GM18520 (cell line): Measurements from ENCODE around the gene SNRNP25.

ENCODE experiments used
- ATAC-seq: cut with Tn5 transposase; IDR thresholded peaks from one replicate; pipeline ENCODE4 v1.9.1; 2021; ENCODE audit not compliant: unreplicated experiment

Gene SNRNP25

GRCh38 chr16:62968-63391, 9.4 kb downstream of the SNRNP25 start:
- ATAC-seq: no peak

DNA sequence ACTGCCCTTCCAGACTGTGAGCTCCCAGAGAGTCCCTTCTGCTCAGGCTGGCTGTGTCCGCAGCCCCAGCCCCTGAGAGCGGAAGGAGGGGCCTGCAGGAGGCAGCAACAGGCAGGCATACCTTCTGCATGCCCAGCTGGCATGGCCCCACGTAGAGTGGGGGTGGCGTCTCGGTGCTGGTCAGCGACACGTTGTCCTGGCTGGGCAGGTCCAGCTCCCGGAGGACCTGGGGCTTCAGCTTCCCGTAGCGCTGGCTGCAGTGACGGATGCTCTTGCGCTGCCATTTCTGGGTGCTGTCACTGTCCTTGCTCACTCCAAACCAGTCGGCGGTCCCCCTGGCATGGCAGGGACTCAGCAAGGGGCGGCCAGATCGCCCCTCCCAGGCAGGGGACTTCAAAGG, 9.8 kb downstream of the SNRNP25 start:
- ATAC-seq: no peak

DNA sequence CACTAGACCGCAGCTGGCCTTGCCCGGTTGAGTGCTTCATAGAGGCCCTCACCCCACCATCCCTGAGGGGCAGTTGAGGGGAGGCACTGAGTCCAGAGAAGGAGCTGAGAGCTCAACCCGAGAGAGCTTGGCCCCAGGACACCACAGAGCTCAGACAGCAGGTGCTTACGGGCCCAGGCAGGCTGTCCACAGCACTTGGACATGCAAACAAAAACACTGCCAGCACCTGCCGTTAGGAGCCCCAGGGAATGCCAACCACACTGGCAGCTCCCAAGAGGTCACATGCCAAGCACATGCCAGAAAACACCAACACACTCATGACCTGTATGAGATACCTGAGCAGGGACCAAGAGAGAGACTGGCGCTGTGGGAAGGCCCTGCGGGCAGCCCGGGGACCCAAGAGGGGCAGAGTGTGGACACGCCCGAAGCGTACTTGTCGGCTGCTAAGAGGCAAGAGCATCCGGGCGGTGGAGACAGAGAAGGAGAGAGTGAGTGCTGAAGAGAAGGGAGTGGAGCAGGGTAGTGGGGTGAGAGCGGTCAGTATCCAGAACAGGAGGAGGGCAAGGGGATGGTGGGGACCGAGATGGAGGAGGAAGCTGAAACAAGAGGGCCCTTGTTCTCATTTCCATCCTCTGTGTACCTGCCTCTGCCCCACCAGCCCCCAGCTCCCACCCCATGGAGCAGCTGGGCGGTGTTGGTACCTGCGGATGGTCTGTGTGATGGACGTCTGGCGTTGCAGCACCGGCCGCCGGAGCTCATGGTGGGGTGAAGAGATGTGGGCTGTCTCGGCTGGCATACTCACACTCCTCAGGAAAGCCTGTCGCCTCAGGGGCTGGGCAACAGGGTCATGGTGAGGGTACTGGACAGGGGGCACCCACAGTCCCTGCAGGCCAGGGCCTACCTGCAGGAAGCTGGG, 10.6 kb downstream of the SNRNP25 start:
- ATAC-seq: no peak

- ATAC-seq: no peak
Observed at GRCh38 chr16:64914-65255, 11.3 kb downstream of the SNRNP25 start.

GRCh38 chr16:65745-66144, 12.1 kb downstream of the SNRNP25 start:
- no peak for ATAC-seq

GRCh38 chr16:66309-67182, 12.9 kb downstream of the SNRNP25 start:
- no peak for ATAC-seq

DNA sequence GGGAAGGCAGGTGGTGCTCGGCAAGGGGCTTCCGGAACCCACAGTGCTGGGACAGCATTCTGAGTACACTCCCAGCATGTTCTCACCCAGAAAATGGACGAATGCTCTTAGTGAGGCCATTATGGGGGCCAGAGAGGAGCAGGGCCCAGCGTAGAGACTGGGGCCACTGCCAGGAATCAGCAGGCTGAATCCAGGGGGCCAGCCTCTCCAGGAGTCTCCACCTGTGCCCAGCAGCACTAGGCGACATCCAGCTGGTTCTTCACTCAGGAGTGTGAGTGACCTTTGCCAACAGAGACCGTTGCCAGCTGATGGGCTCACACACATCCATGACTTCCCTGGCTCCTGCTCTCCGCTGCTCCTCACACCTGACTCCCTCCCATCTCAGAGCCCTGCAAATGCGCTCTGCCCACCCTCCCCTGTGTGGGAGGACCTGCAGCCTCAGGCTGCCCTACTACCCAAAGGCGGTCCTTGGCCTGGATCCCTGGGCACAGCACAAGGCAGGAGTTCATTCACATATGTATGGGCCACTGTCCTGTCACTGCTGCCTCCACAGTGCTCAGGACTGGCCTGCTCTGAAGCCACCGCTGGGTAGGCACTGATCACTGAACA, 13.7 kb downstream of the SNRNP25 start:
- ATAC-seq: no peak

DNA sequence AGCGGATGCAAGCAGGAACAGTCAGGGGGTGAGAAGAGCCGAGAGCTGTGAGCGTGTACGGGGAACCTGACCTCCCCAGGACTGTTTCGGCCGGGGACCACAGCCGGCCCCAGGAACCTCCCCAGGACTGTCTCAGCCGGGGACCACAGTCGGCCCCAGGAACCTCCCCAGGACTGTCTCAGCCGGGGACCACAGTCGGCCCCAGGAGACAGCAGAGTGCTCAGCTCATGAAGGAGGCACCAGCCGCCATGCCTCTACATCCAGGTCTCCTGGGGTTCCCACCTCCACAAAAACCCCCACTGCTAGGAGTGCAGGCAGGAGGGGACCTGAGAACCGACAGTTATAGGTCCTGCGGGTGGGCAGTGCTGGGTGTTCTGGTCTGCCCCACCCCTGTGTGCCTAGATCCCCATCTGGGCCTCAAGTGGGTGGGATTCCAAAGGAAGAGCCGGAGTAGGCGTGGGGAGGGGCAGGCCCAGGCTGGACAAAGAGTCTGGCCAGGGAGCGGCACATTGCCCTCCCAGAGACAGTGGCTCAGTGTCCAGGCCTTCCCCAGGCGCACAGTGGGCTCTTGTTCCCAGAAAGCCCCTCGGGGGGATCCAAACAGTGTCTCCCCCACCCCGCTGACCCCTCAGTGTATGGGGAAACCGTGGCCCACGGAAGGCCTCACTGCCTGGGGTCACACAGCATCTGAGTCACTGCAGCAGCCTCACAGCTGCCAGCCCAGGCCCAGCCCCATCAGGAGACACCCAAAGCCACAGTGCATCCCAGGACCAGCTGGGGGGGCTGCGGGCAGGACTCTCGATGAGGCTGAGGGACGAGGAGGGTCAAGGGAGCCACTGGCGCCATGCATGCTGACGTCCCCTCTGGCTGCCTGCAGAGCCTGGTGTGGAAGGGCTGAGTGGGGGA, 14.5 kb downstream of the SNRNP25 start:
- ATAC-seq: no peak

GRCh38 chr16:69181-69580, 15.6 kb downstream of the SNRNP25 start:
- no peak for ATAC-seq

DNA sequence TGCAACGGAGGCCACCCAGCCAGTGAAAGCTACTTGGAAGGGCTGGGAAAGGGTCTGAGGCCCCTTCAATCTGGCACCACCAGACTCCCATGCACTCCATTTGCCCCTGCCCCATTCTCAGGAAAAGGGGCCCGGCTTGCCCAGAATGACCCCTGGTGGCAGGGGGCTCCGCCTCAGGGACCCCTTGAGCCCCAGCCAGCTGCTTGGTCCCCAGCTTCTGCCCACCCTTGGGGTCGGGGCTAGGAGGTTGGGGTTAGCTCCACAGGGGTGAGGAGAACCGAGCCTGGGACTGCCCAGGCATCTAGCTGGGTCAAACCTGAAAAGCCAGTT, 17.5 kb downstream of the SNRNP25 start:
- no peak for ATAC-seq

GRCh38 chr16:71540-72401, 18.1 kb downstream of the SNRNP25 start:
- no peak for ATAC-seq

- ATAC-seq: no peak
Observed at GRCh38 chr16:72561-73548, 19.2 kb downstream of the SNRNP25 start, which contains the start of gene RHBDF1. Gene RHBDF1 (minus strand): TSS chr16:72631. CDS start chr16:65015, 7,616 bp downstream.

DNA sequence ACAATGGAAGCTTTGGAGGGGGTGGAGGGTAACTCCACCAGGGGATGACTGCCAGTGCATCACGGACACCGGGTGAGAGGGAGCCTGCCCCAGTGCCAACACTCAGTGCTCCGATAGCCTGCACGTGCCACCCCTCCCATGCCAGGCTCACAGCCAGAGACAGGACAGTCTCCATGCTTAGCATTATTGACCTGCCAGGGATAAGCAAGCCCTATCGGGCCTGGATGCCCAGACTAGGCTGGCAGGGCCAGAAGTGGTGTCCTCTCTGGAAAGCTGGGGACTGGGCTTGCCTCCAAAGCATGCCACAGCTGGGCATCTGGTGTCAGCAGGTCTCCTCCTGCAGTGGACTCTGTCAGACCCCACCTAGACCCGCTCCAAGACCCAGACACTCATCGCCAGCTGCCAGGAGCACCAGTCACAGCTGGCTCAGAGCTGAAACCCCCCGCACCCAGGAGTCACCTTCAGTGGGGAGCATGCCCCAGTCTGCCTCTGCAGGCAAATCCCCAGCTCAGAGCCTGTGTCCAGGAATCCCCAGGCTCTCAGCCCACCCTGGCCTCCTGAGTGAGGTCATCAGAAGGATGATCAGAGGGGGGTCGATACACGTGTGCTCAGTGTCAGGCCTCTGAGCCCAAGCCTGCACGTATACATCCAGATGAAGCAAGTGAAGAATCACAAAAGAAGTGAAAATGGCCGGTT, 20.6 kb downstream of the SNRNP25 start:
- no peak for ATAC-seq

- no peak for ATAC-seq
Observed at GRCh38 chr16:74747-75334, 21.2 kb downstream of the SNRNP25 start.

- ATAC-seq: no peak
Observed at GRCh38 chr16:75580-76501, 22.2 kb downstream of the SNRNP25 start.

- no peak for ATAC-seq
Observed at GRCh38 chr16:76535-77272, 23.1 kb downstream of the SNRNP25 start.
